Hindlimb muscle (tissue), 1 donor: Measurements from ENCODE around the gene CA10. TPM values are rescaled to one million over a fixed set of nuclear protein-coding genes. Genes with fewer than 3 reads are reported as not detected.

Experiments
- DNase-seq: peaks from one replicate; pipeline ENCODE4 v3.0.0-alpha.2; 2013
- polyA plus RNA-seq: library from polyadenylated mRNA; unstranded; fragments of 120-200 nt; gene quantifications from one replicate; pipeline ENCODE4 v1.2.1, GENCODE V29; 2013; ENCODE audit not compliant: insufficient read length

CA10 gene
- polyA plus RNA-seq, 1 donor, result 14.0 TPM

DNA sequence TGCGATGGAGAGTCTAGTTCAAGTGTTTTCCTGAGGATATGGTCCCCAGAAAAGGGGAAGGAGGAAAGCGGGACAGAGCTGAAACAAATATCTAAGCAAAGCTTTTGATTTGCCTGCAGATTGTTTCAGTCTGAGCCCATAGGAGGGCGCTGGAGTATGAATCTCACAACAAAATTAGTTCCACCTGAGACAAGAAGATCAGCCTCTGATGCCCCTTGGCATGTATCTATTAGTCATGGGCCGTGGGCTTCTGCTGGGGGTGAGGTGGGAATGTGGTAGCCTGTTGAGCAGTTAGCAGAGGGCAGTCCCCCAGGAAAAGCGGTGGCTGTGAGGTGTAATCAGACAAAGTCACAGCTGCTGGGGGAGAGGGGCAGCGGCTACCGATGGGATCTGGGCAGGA is 446.9 kb downstream of the CA10 start:
- no peak for DNase-seq

- DNase-seq, result no peak
Observed at GRCh38 chr17:51710634-51710979, 447.9 kb downstream of the CA10 start.

GRCh38 chr17:51709694-51710633 is 448.6 kb downstream of the CA10 start:
- DNase-seq, result peak; percentile 61

DNA sequence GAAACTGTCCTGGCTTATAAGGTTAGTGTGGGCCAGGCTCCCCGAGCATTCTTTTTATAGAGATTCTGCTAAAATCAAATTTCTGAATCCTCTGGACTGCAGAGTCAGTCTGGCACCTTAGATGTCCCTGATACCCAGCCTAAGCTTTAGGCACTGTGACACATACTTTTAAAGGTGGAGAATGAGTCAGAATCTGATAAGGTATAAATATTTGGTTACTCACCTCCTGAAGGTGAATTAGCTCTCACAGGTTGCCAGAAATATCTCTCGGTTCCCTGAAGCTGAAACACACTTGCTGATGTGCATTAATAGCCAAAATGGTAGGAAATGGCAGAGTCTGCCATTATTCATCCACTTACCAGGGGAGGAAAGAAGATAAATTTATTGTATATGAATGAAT is 451.3 kb downstream of the CA10 start:
- no peak for DNase-seq

DNA sequence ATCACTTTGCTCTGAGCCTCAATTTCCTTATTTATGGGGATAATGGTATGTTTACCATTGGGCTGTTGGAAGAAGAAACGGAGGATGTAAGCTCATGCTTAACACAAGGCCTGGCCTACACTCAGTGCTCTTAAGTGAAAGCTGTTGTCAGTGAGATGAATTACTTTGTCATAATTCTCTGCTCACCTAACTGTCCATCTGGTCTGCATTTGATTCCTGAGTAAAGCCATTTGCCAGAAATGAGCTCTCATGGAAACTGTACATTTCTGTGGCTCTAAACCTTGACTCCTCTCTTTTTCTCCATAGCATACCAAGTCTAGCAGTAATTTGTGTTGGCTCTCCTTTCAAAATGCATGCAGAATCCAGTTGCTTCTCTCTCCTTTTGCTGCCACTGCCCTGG is 452.4 kb downstream of the CA10 start:
- no peak for DNase-seq

- peak; percentile 70 for DNase-seq
Observed at GRCh38 chr17:51703361-51704341, 454.9 kb downstream of the CA10 start.

- no peak for DNase-seq
Observed at GRCh38 chr17:51702963-51703360, 455.6 kb downstream of the CA10 start.

GRCh38 chr17:51701501-51701900 is 457.0 kb downstream of the CA10 start:
- DNase-seq, result no peak

GRCh38 chr17:51700011-51700760 is 458.3 kb downstream of the CA10 start:
- no peak for DNase-seq

DNA sequence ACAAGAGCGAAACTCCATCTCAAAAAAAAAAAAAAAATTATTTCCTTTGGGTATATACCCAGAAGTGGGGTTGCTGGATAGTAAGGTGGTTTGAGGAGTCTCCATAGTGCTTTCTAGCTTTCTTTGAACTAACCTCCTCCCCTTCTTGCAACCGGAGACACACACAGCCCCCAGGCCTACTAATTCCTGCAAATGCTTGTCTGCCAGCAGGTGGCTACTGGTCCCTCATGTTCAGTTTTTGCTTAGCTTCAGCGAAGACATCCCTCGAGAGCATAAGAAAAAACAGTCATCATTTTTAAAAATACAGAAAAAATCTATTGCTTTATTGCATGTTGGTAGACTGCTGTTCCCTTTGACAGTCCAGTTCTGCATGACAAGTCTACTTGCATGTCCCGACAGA is 459.2 kb downstream of the CA10 start:
- DNase-seq, result no peak

- DNase-seq, result no peak
Observed at GRCh38 chr17:51692917-51693316, 465.6 kb downstream of the CA10 start.

DNA sequence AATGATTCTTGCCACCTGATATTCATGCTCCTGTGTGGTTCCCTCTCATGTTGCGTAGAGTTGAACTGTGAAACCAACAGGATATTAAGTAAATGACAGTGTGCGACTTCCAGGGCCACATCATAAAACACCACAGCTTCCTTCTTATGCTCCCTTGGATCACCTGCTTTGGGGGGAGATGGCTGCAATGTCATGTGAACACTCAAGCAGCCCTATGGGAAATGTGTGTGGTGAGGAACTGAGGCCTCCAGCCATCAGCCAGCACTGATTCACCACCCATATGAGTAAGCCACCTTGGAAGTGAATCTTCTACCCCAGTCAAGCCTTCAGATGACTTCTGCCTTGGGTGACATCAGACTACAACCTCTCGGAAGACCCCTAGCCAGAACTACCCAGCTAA is 470.6 kb downstream of the CA10 start:
- DNase-seq, result no peak

DNA sequence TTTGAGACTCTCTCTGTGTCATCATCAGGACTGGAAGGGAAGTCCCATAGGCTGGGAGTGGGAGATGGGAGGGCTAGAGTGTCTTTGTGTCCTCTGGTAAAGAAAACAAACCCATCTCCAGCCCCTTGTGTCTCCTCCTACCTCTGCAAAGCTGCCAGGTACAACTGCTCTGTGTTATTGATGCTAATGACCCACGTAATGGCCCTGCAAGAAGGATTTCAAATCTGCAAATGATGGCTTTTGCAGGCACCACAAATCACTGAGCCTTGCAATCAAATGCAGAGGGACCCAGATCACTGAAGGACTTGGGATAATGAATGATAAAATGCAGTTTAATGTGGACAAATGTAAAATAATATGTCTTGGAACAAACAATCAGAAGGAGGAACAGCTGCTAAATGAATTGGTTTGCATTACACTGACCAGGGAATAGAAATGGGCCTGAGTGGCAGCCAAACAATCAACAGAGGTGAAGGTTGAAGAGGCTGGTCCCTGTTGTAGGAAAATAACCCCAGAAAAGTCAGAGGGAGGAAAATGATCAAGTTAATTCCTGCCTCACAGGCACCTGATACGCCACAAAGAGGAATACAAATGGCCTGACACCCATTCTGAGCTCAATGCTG is 473.1 kb downstream of the CA10 start:
- peak; percentile 38 for DNase-seq

GRCh38 chr17:51684214-51684613 is 474.3 kb downstream of the CA10 start:
- DNase-seq, result no peak

DNA sequence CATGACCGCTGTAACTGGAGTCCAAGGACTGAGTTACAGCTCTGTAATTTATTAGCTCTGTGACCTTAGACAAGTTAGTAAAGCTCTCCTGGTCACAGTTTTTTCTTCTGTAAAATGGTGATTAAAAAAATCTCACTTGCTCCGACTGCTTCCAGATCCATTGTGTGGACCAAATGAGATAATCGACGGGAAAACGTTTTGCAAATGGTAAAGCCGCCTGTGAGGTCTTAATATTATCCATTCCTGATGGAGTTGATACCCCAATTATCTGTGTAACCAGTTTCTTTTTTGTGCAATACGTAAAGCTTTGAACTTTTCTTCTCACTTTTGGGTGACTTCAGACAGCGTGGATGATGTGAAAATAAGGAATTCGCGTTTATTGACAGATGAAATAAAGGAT is 475.2 kb downstream of the CA10 start:
- DNase-seq, result no peak

GRCh38 chr17:51682115-51682514 is 476.4 kb downstream of the CA10 start:
- DNase-seq, result no peak

DNA sequence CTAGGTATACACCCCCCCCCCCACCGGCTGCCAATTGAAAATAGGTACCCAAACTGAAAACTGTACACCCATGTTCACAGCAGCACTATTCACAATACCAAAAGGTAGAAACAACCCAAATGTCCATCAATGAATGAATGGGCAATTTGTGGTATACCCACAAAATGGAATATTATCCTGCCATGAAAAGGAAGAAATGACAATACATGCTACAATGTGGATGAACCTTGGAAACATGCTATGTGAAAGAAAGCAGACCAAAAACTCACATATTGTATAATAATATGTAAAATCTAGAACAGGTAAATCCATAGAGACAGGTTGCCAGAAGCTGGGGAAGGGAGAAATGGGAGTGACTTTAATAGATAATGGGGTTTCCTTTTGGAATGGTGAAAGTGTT is 480.6 kb downstream of the CA10 start:
- no peak for DNase-seq

DNA sequence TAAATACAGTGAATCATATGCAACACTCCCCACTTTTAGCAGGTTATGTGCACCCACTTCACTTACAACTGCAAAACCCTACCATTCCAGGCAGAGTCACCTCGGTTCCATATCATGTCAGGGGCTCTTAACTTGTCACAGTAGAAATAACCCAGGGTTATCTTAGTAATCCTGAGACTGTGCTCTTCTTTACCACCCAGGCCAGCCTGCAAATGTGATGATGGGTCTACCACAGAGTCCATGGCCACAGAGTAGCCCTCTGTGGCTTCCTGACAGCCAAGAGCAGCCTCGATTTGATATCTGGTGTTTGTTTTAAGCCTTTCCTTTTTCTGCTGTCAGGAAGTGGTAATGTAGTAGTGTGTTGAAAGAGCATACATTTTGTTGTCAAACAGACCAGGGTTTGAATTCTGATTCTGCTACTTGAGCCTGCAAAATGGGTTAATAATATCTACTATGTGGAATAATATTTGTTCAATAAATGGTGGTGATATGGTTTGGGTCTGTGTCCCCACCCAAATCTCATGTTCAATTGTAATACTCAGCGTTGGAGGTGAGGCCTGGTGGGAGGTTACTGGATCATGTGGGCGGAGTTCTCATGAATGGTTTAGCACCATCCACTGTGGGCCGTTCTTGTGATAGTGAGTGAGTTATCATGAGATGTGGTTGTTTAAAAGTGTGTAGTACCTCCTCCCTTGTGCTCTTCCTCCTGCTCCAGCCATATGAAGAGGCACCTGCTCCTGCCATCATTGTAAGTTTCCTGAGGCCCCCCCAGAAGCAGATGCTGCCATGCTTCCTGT is 481.6 kb downstream of the CA10 start:
- no peak for DNase-seq

- DNase-seq, result no peak
Observed at GRCh38 chr17:51674579-51675255, 483.8 kb downstream of the CA10 start.

- no peak for DNase-seq
Observed at GRCh38 chr17:51673070-51673469, 485.4 kb downstream of the CA10 start.

DNA sequence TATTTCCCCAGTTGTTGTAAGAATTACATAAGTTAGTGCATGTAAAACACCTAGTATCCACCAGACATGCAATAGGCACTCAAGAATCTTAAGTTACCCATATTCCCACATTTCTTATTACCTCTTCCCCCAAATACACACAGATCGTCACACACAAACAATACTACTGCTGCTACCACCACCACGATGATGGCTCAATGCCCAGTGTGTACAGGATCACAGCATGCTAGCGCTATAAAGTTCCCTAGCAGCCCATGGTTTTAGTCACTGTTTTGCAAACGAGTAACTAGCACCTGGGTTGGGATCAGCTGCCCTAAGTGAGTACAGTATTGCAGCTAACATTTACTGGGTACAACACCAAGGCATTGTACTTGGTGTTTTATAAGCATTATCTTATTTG is 486.4 kb downstream of the CA10 start:
- DNase-seq, result no peak
